ENCODE measurements around the gene CLDN34. TPM values are rescaled to one million over a fixed set of nuclear protein-coding genes. Genes with fewer than 3 reads are reported as not detected.

The CLDN34 gene
- total and polyA plus RNA-seq, 2 of the 13 experiments (the other 11 are each of a cell fraction or from before 2014, with no cell fraction given) = not detected

DNA sequence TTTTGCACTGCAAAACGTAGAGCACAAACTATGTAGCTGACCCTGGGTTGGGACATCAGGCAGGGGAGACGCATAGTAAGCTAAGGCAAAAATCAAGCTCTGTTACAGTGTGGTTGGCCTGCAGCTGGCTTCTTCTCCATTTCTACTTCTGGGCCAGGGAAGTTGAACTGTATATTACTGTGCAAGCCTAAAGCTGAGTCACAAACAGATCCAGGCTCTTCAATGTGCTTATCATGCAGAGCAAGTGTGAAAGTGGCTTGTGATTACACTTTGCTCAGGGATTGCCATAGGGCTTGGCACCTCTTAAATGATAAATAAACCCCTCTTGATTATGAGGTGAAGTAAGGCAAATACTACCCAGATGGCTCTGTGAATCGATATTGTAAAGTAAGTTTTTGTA is 40.5 kb downstream of the CLDN34 start:
- Histone ChIP-seq H3K4me2 (ENCODE audit: low read depth, low read length) (peak overlapping the region; percentile 74; the same call in 1 of the 2 replicates), H3K79me2 (ENCODE audit: insufficient read depth, low read length) (no peaks in the 10 kb centered on the region), H3K27me3 (ENCODE audit: control insufficient read depth in 1 of 2, insufficient read depth in 2 of 2, low read length in 2 of 2) (no peaks in the 10 kb centered on the region), H2AFZ (ENCODE audit: low read length) (no peak overlapping the region), H3K4me3 (replicated peaks in 1 of 3; ENCODE audit: insufficient read depth in 1 of 3, low read depth in 2 of 3, low read length in 3 of 3) (no peak overlapping the region), H3K36me3 (replicated peaks in 1 of 2; ENCODE audit: control insufficient read depth in 1 of 2, insufficient read depth in 2 of 2, low read length in 2 of 2) (no peaks in the 10 kb centered on the region), H3K27ac (ENCODE audit: extremely low read length, insufficient read depth, low read length) (no peak overlapping the region), H3K4me1 (ENCODE audit: insufficient read depth, low read length) (peaks cover 75% of the 10 kb centered on the region), H3K9me3 (ENCODE audit: low read length) (no peaks in the 10 kb centered on the region), H4K20me1 (ENCODE audit: insufficient read depth, low read length) (no peaks in the 10 kb centered on the region), H3K9ac (ENCODE audit: insufficient read depth, low read depth, low read length) (no peak overlapping the region)
- in situ Hi-C loops (cut with HindIII; ENCODE audit: extremely low pct_ligation_motif_present, low pct_unique_long_range_greater_than_20kb) = no loop called here
- CTCF ChIA-PET (ENCODE audit: low intra/inter-chr PET ratio, low total read pairs) = interaction anchor here (2.5 kb wide), 1 partner anchor 112 kb away, joined by 13 read pairs; no protein-coding TSS in a partner anchor
- TF ChIP-seq, protein P1, sequence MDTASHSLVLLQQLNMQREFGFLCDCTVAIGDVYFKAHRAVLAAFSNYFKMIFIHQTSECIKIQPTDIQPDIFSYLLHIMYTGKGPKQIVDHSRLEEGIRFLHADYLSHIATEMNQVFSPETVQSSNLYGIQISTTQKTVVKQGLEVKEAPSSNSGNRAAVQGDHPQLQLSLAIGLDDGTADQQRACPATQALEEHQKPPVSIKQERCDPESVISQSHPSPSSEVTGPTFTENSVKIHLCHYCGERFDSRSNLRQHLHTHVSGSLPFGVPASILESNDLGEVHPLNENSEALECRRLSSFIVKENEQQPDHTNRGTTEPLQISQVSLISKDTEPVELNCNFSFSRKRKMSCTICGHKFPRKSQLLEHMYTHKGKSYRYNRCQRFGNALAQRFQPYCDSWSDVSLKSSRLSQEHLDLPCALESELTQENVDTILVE (CRISPR knock-in tag; IDR thresholded peaks at IDR 0.05) = no peak
- no peak for TF ChIP-seq HHEX (CRISPR knock-in tag; IDR thresholded peaks at IDR 0.05)
- TF ChIP-seq ZMYM4 (CRISPR knock-in tag; IDR thresholded peaks at IDR 0.05) = no peak
- no peak for TF ChIP-seq NFE2L2 (IDR thresholded peaks at IDR 0.05; ENCODE audit: low read length)
- no TSS peak for BruUV-seq (replicated peaks)
- FAIRE-seq (peak; percentile 4), ATAC-seq (peak; percentile 32), DNase-seq (ENCODE audit: low spot score) (no peak)
- intact Hi-C loops (cut with micrococcal nuclease; ENCODE audit: unreplicated experiment) = loop anchor here (2.0 kb wide), 1 partner anchor 93 kb away; no protein-coding TSS in a partner anchor
- 7% methylated on average over 2 of the region's 3 CpGs for WGBS (ENCODE audit: low lambda C conversion rate)
- POLR2A ChIA-PET = no interaction called here

DNA sequence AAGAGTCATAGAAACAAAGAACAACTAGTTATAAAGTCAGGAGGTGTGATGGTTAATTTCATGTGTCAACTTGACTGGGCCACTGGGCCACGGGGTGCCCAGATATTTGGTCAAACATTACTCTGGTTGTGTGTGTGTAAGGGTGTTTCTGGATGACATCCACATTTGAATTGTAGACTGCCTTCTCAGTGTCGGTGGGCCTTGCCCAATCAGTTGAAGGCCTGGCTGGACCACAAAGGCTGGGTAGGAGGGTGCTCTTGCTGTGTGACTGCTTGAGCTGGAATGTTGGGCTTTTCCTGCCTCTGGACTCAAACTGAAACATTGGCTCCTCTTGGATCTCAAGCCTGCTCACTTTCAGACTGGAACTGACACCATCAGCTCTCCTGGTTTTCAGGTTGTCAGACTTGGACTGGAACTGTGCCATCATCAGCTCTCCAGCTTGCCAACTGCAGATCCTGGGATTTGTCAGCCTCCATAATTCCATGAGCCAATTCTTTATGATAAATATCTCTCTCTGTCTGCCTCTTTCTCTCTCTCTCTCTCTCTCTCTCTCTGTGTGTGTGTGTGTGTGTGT is 41.4 kb downstream of the CLDN34 start:
- Histone ChIP-seq H3K4me1 (ENCODE audit: insufficient read depth, low read length) (peaks cover 78% of the 10 kb centered on the region), H3K9ac (ENCODE audit: insufficient read depth, low read depth, low read length) (no peak overlapping the region), H4K20me1 (ENCODE audit: insufficient read depth, low read length) (no peaks in the 10 kb centered on the region), H3K27ac (ENCODE audit: extremely low read length, insufficient read depth, low read length) (no peak overlapping the region), H3K27me3 (ENCODE audit: control insufficient read depth in 1 of 2, insufficient read depth in 2 of 2, low read length in 2 of 2) (no peaks in the 10 kb centered on the region), H3K4me2 (ENCODE audit: low read depth, low read length) (no peak overlapping the region), H3K4me3 (replicated peaks in 1 of 3; ENCODE audit: insufficient read depth in 1 of 3, low read depth in 2 of 3, low read length in 3 of 3) (no peak overlapping the region), H3K36me3 (replicated peaks in 1 of 2; ENCODE audit: control insufficient read depth in 1 of 2, insufficient read depth in 2 of 2, low read length in 2 of 2) (no peaks in the 10 kb centered on the region), H2AFZ (ENCODE audit: low read length) (no peak overlapping the region), H3K9me3 (ENCODE audit: low read length) (no peaks in the 10 kb centered on the region), H3K79me2 (ENCODE audit: insufficient read depth, low read length) (no peaks in the 10 kb centered on the region)
- DNase-seq (ENCODE audit: low spot score) (no peak), FAIRE-seq (no peak), ATAC-seq (no peak)
- POLR2A ChIA-PET = no interaction called here
- BruUV-seq (replicated peaks) = no TSS peak
- CTCF ChIA-PET (ENCODE audit: low intra/inter-chr PET ratio, low total read pairs) = no interaction called here
- WGBS (ENCODE audit: low lambda C conversion rate) = 69% methylated on average over 2 of the region's 2 CpGs
- intact Hi-C loops (cut with micrococcal nuclease; ENCODE audit: unreplicated experiment) (no loop called here), in situ Hi-C loops (cut with HindIII; ENCODE audit: extremely low pct_ligation_motif_present, low pct_unique_long_range_greater_than_20kb) (no loop called here)
- no peak for TF ChIP-seq CBX1 (IDR thresholded peaks at IDR 0.05; ENCODE audit: low read depth)
- TF ChIP-seq MXI1 (IDR thresholded peaks at IDR 0.05; ENCODE audit: borderline replicate concordance, low read depth, low read length) = no peak
- TF ChIP-seq MED13 (CRISPR knock-in tag; IDR thresholded peaks at IDR 0.05) = no peak
- TF ChIP-seq, protein P2, sequence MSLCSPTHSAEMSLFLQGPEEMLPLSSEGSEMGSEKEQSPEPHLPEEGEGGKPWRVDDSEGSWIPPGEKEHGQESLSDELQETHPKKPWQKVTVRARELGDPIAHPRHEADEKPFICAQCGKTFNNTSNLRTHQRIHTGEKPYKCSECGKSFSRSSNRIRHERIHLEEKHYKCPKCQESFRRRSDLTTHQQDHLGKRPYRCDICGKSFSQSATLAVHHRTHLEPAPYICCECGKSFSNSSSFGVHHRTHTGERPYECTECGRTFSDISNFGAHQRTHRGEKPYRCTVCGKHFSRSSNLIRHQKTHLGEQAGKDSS (CRISPR knock-in tag; IDR thresholded peaks at IDR 0.05; ENCODE audit: borderline replicate concordance, low read depth) = no peak
- TF ChIP-seq, protein P3, sequence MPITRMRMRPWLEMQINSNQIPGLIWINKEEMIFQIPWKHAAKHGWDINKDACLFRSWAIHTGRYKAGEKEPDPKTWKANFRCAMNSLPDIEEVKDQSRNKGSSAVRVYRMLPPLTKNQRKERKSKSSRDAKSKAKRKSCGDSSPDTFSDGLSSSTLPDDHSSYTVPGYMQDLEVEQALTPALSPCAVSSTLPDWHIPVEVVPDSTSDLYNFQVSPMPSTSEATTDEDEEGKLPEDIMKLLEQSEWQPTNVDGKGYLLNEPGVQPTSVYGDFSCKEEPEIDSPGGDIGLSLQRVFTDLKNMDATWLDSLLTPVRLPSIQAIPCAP (CRISPR knock-in tag; IDR thresholded peaks at IDR 0.05; ENCODE audit: low read depth) = no peak
- TF ChIP-seq, protein P4, sequence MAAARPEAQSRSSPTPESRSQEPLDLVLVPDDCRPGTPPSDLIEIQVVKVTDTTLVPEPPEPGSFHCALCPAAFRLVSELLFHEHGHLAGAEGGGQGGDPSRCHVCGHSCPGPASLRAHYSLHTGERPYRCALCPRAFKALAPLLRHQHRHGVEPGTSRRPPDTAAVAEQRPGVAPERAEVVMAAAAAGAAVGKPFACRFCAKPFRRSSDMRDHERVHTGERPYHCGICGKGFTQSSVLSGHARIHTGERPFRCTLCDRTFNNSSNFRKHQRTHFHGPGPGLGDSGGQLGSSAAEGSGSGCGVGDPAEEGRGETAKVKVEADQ (CRISPR knock-in tag; IDR thresholded peaks at IDR 0.05; ENCODE audit: borderline replicate concordance) = no peak
- TF ChIP-seq ZNF207 (IDR thresholded peaks at IDR 0.05; ENCODE audit: borderline replicate concordance) = no peak
- TF ChIP-seq, protein P5, sequence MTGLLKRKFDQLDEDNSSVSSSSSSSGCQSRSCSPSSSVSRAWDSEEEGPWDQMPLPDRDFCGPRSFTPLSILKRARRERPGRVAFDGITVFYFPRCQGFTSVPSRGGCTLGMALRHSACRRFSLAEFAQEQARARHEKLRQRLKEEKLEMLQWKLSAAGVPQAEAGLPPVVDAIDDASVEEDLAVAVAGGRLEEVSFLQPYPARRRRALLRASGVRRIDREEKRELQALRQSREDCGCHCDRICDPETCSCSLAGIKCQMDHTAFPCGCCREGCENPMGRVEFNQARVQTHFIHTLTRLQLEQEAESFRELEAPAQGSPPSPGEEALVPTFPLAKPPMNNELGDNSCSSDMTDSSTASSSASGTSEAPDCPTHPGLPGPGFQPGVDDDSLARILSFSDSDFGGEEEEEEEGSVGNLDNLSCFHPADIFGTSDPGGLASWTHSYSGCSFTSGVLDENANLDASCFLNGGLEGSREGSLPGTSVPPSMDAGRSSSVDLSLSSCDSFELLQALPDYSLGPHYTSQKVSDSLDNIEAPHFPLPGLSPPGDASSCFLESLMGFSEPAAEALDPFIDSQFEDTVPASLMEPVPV (CRISPR knock-in tag; IDR thresholded peaks at IDR 0.05) = no peak
- no peak for TF ChIP-seq DR1 (CRISPR knock-in tag; IDR thresholded peaks at IDR 0.05)
